H1 (cell line): ENCODE measurements around the gene MBOAT1. TPM values are rescaled to one million over a fixed set of nuclear protein-coding genes. Genes with fewer than 3 reads are reported as not detected.

ENCODE experiments used
- CTCF ChIA-PET: fragments of 300-600 bp; sonication (Branson Sonifier 250); formaldehyde crosslinking; loops from one replicate; lab custom pipeline; 2021; ENCODE audit not compliant: partially characterized antibody; lab: Charles Lee
- POLR2A ChIA-PET: fragments of 300-600 bp; sonication (Branson Sonifier 250); formaldehyde crosslinking; loops from one replicate; lab custom pipeline; 2021; ENCODE audit warnings: inconsistent platforms; ENCODE audit not compliant: partially characterized antibody; lab: Charles Lee
- DNase-seq, 2 experiments: peaks; one replicate each; pipeline versions ENCODE4 v3.0.0 to v3.0.0-alpha.2; 2010 to 2022; ENCODE audit warnings: low spot score in 2 of 2, low read depth in 1 of 2, mixed read lengths in 1 of 2
- FAIRE-seq: peaks from 2 replicates; lab custom pipeline; 2011; peaks lifted over from hg19 to GRCh38; lab: Jason Lieb, UNC
- H2AFZ ChIP-seq: 2 replicates; pipeline ENCODE4 v1.8.1; 2012; ENCODE audit warnings: low read length, inconsistent platforms
- H2AK5ac ChIP-seq: 2 replicates; pipeline ENCODE4 v1.6.1; 2013; ENCODE audit warnings: low read depth, low read length
- H2BK120ac ChIP-seq: replicated peaks from 2 replicates; pipeline ENCODE3; 2013; ENCODE audit warnings: low read depth, low read length, inconsistent platforms
- H2BK12ac ChIP-seq: 2 replicates; pipeline ENCODE4 v1.6.1; 2013; ENCODE audit warnings: low read depth, low read length
- H2BK15ac ChIP-seq: 2 replicates; pipeline ENCODE4 v1.6.1; 2013; ENCODE audit warnings: low read length
- H2BK20ac ChIP-seq: 2 replicates; pipeline ENCODE4 v1.6.1; 2013; ENCODE audit warnings: low read length
- H2BK5ac ChIP-seq: 2 replicates; pipeline ENCODE4 v1.6.1; 2013; ENCODE audit warnings: low read depth, low read length
- H3K14ac ChIP-seq: 2 replicates; pipeline ENCODE4 v1.6.1; 2013; ENCODE audit warnings: inconsistent platforms; ENCODE audit not compliant: insufficient read length
- H3K18ac ChIP-seq: 2 replicates; pipeline ENCODE4 v1.6.1; 2013; ENCODE audit warnings: low read length; ENCODE audit errors: extremely low read depth
- H3K23ac ChIP-seq: 2 replicates; pipeline ENCODE4 v1.6.1; 2013; ENCODE audit warnings: inconsistent platforms; ENCODE audit not compliant: insufficient read length
- H3K23me2 ChIP-seq: 2 replicates; pipeline ENCODE4 v1.6.1; 2013; ENCODE audit warnings: low read depth, low read length
- H3K27ac ChIP-seq: 2 replicates; pipeline ENCODE4 v1.6.1; 2011; ENCODE audit warnings: low read depth, low read length, inconsistent platforms
- H3K27me3 ChIP-seq, 4 experiments: replicated peaks in 1 of 4; 1 replicate in 1 of 4; 2 replicates in 3 of 4; pipeline versions ENCODE4 v1.6.1 to v1.8.1; 2011 to 2013; ENCODE audit warnings: low read length in 3 of 4, mild to moderate bottlenecking in 3 of 4, inconsistent platforms in 2 of 4, mixed read lengths in 2 of 4, moderate library complexity in 1 of 4; ENCODE audit not compliant: control insufficient read depth in 3 of 4, insufficient read depth in 3 of 4; ENCODE audit errors: extremely low read depth in 1 of 4
- H3K36me3 ChIP-seq, 4 experiments: 2 replicates each; pipeline versions ENCODE4 v1.6.1 to v1.8.1; 2011 to 2013; ENCODE audit warnings: mild to moderate bottlenecking in 4 of 4, low read length in 3 of 4, moderate library complexity in 2 of 4, control low read depth in 1 of 4, inconsistent platforms in 1 of 4; ENCODE audit not compliant: insufficient read depth in 4 of 4, control insufficient read depth in 2 of 4
- H3K4ac ChIP-seq: replicated peaks from 2 replicates; pipeline ENCODE3; 2013; ENCODE audit warnings: low read length, low read depth, mixed read lengths, inconsistent platforms; ENCODE audit not compliant: insufficient read length
- H3K4me1 ChIP-seq, 4 experiments: replicated peaks in 1 of 4; 1 replicate in 1 of 4; 2 replicates in 3 of 4; pipeline versions ENCODE4 v1.6.1 to v1.8.1; 2011 to 2013; ENCODE audit warnings: low read length in 3 of 4, inconsistent platforms in 2 of 4, mixed read lengths in 1 of 4; ENCODE audit not compliant: insufficient read depth in 4 of 4, control insufficient read depth in 3 of 4
- H3K4me2 ChIP-seq, 2 experiments: 2 replicates each; pipeline versions ENCODE4 v1.6.1 to v1.8.1; 2011 to 2013; ENCODE audit warnings: low read depth in 2 of 2, low read length in 2 of 2, control low read depth in 1 of 2, inconsistent platforms in 1 of 2, mild to moderate bottlenecking in 1 of 2; ENCODE audit not compliant: insufficient read depth in 1 of 2
- H3K4me3 ChIP-seq, 4 experiments: fragments of 200-600, 300-600 bp in 1 of 4; sonication (generic), shearing (Covaris generic), sonication (Bioruptor Twin) in 1 of 4; 2 replicates each; pipeline versions ENCODE4 v1.5.1 to v1.8.1; 2011 to 2016; ENCODE audit warnings: low read length in 4 of 4, low read depth in 3 of 4, control low read depth in 2 of 4, inconsistent platforms in 2 of 4, mild to moderate bottlenecking in 2 of 4, mixed read lengths in 1 of 4, moderate library complexity in 1 of 4; ENCODE audit not compliant: insufficient read depth in 2 of 4; ENCODE audit errors: extremely low read depth in 1 of 4
- H3K56ac ChIP-seq: replicated peaks from 2 replicates; pipeline ENCODE3; 2013; ENCODE audit warnings: low read depth, mild to moderate bottlenecking, mixed read lengths, low read length, inconsistent platforms; ENCODE audit not compliant: insufficient read length
- H3K79me1 ChIP-seq: 2 replicates; pipeline ENCODE4 v1.6.1; 2013; ENCODE audit warnings: low read depth, low read length, control low read depth
- H3K79me2 ChIP-seq, 2 experiments: 2 replicates each; pipeline versions ENCODE4 v1.6.1 to v1.8.1; 2012 to 2013; ENCODE audit warnings: low read length in 2 of 2, mild to moderate bottlenecking in 2 of 2, inconsistent platforms in 1 of 2; ENCODE audit not compliant: insufficient read depth in 2 of 2, control insufficient read depth in 1 of 2
- H3K9ac ChIP-seq, 4 experiments: replicated peaks in 1 of 4; 1 replicate in 1 of 4; 2 replicates in 3 of 4; pipeline versions ENCODE4 v1.6.1 to v1.8.1; 2011 to 2013; ENCODE audit warnings: low read depth in 3 of 4, low read length in 3 of 4, control low read depth in 2 of 4, mild to moderate bottlenecking in 2 of 4, moderate library complexity in 2 of 4, inconsistent platforms in 1 of 4; ENCODE audit errors: extremely low read depth in 1 of 4
- H3K9me3 ChIP-seq, 2 experiments: 2 replicates each; pipeline versions ENCODE4 v1.6.1 to v1.8.1; 2012 to 2013; ENCODE audit warnings: mild to moderate bottlenecking in 2 of 2, moderate library complexity in 2 of 2, control low read depth in 1 of 2, inconsistent platforms in 1 of 2, low read depth in 1 of 2, low read length in 1 of 2, mixed read lengths in 1 of 2; ENCODE audit not compliant: insufficient read depth in 2 of 2
- H4K20me1 ChIP-seq, 2 experiments: replicated peaks in 1 of 2; 2 replicates each; pipeline versions ENCODE3 to v1.8.1; 2011 to 2013; ENCODE audit warnings: inconsistent platforms in 2 of 2, low read length in 2 of 2, mild to moderate bottlenecking in 1 of 2; ENCODE audit not compliant: insufficient read depth in 2 of 2, control insufficient read depth in 1 of 2
- H4K5ac ChIP-seq: 2 replicates; pipeline ENCODE4 v1.6.1; 2013; ENCODE audit warnings: low read length, low read depth, mixed read lengths, inconsistent platforms; ENCODE audit not compliant: insufficient read length
- H4K8ac ChIP-seq: 2 replicates; pipeline ENCODE4 v1.8.0; 2013; ENCODE audit warnings: mild to moderate bottlenecking, moderate library complexity, low read length, inconsistent platforms; ENCODE audit not compliant: insufficient read depth; ENCODE audit errors: extremely low read depth
- H4K91ac ChIP-seq: replicated peaks from 2 replicates; pipeline ENCODE3; 2013; ENCODE audit warnings: low read length, mixed read lengths, inconsistent platforms; ENCODE audit not compliant: insufficient read length
- ATF3 ChIP-seq: IDR thresholded peaks from 2 replicates; pipeline ENCODE4 v1.6.1; 2011; ENCODE audit warnings: low read depth, mild to moderate bottlenecking, low read length; ENCODE audit not compliant: insufficient read depth
- CREB1 ChIP-seq: IDR thresholded peaks from 2 replicates; pipeline ENCODE4 v1.6.1; 2012; ENCODE audit warnings: inconsistent platforms
- EGR1 ChIP-seq: IDR thresholded peaks from 2 replicates; pipeline ENCODE4 v1.6.1; 2011; ENCODE audit warnings: low read depth, low read length, borderline replicate concordance
- EZH2 ChIP-seq: fragments of 200-600 bp; sonication (generic); IDR thresholded peaks from 2 replicates; pipeline ENCODE4 v1.7.1; 2012; ENCODE audit warnings: low read depth, mild to moderate bottlenecking, moderate library complexity, low read length, inconsistent platforms; ENCODE audit not compliant: severe bottlenecking
- GTF2F1 ChIP-seq: IDR thresholded peaks from 2 replicates; pipeline ENCODE4 v1.6.1; 2012; ENCODE audit warnings: low read depth, low read length, improper control_type of control experiment, borderline replicate concordance
- JUND ChIP-seq: IDR thresholded peaks from 2 replicates; pipeline ENCODE4 v1.6.1; 2011; ENCODE audit warnings: mild to moderate bottlenecking, improper control_type of control experiment, low read length
- POLR2A ChIP-seq, 2 experiments: IDR thresholded peaks; 1 replicate in 1 of 2; 2 replicates in 1 of 2; pipeline ENCODE4 v1.6.1; 2011; ENCODE audit warnings: low read depth in 2 of 2, low read length in 2 of 2, mild to moderate bottlenecking in 2 of 2; ENCODE audit errors: control extremely low read depth in 1 of 2
- RBBP5 ChIP-seq: IDR thresholded peaks from 2 replicates; pipeline ENCODE4 v1.7.1; 2012; ENCODE audit warnings: low read depth, mild to moderate bottlenecking, inconsistent platforms, low read length, moderate library complexity, borderline replicate concordance
- RFX5 ChIP-seq: IDR thresholded peaks from 2 replicates; pipeline ENCODE4 v1.6.1; 2011; ENCODE audit warnings: low read depth, low read length, improper control_type of control experiment, borderline replicate concordance
- RXRA ChIP-seq: IDR thresholded peaks from 2 replicates; pipeline ENCODE4 v1.6.1; 2011; ENCODE audit warnings: low read depth, mild to moderate bottlenecking, low read length, moderate library complexity; ENCODE audit not compliant: insufficient read depth
- SP4 ChIP-seq: IDR thresholded peaks from 2 replicates; pipeline ENCODE4 v1.6.1; 2012; ENCODE audit warnings: low read length, inconsistent platforms
- TBP ChIP-seq: IDR thresholded peaks from 2 replicates; pipeline ENCODE4 v1.6.1; 2011; ENCODE audit warnings: low read depth, low read length, improper control_type of control experiment
- USF2 ChIP-seq: IDR thresholded peaks from 2 replicates; pipeline ENCODE4 v1.6.1; 2011; ENCODE audit warnings: low read length, improper control_type of control experiment
- WGBS, 2 experiments: shearing (Covaris generic) in 1 of 2; methylation state at CpG; one replicate each; pipeline versions ENCODE4 v1.1.6 to v1.1.7; 2013 to 2015; ENCODE audit warnings: low lambda C conversion rate in 2 of 2, mixed read lengths in 2 of 2, inconsistent platforms in 1 of 2, low coverage in 1 of 2, missing lambda C conversion rate in 1 of 2; ENCODE audit not compliant: insufficient replicate concordance in 2 of 2, insufficient coverage in 1 of 2, insufficient read length in 1 of 2; ENCODE audit errors: extremely low coverage in 1 of 2, missing lambda C conversion rate in 1 of 2; 5-methylcytosine and 5-hydroxymethylcytosine counted together
- polyA plus RNA-seq, 7 experiments: library from polyadenylated mRNA; depleted of rRNA in 3 of 7; stranded (reverse) in 5 of 7; unstranded in 2 of 7; fragments of >200 nt in 5 of 7; fragments of 200-250 nt in 2 of 7; gene quantifications; 1 replicate in 5 of 7; 2 replicates in 1 of 7; 4 replicates in 1 of 7; pipeline versions ENCODE4 v1.2.1 to v1.2.3, GENCODE V29; 2011 to 2013; ENCODE audit warnings: missing spikeins in 2 of 7, mixed read lengths in 2 of 7
- total RNA-seq: library from RNA; stranded (reverse); fragmentation: NEBNext Ultra II Directional; extraction: Animal tissue kit (Norgen Biotek cat#: 25700); gene quantifications from 2 replicates; pipeline ENCODE4 v1.2.1, GENCODE V29; 2021

Gene MBOAT1
- total and polyA plus RNA-seq, 2 of the 8 experiments (the other 6 are each of a cell fraction or from before 2014, with no cell fraction given): 4.9 to 19.5 TPM

GRCh38 chr6:20070047-20070446 lies 142.2 kb downstream of the MBOAT1 start:
- Histone ChIP-seq H3K4ac (no peak overlapping the region), H3K9ac (no peak overlapping the region), H4K91ac (no peak overlapping the region), H3K4me2 (no peak overlapping the region), H3K79me2 (no peaks in the 10 kb centered on the region), H2BK15ac (no peak overlapping the region), H4K5ac (no peak overlapping the region), H3K14ac (no peak overlapping the region), H2BK20ac (no peak overlapping the region), H2BK12ac (no peak overlapping the region), H3K4me3 (no peak overlapping the region), H3K4me1 (no peaks in the 10 kb centered on the region), H3K36me3 (no peaks in the 10 kb centered on the region), H4K20me1 (no peaks in the 10 kb centered on the region), H3K18ac (no peak overlapping the region), H2BK120ac (no peak overlapping the region), H3K27ac (no peak overlapping the region), H3K23ac (no peak overlapping the region), H4K8ac (no peak overlapping the region), H2AFZ (no peak overlapping the region), H2BK5ac (no peak overlapping the region), H2AK5ac (no peak overlapping the region), H3K56ac (no peak overlapping the region), H3K79me1 (no peaks in the 10 kb centered on the region), H3K9me3 (peaks cover 3 to 8% of the 10 kb centered on the region in 2 experiments; a peak in 2 of 4 replicates), H3K27me3 (no peaks in the 10 kb centered on the region), H3K23me2 (no peaks in the 10 kb centered on the region)
- WGBS, 2 experiments: 84% methylated on average over 3 of the region's 3 CpGs; no CpG with 5 or more reads in 1 of the 2 experiments
- CTCF ChIA-PET: interaction anchor here (0.9 to 1.4 kb wide), 3 partner anchors 8 to 57 kb away, joined by 3 to 5 read pairs (median 4); no protein-coding TSS in a partner anchor
- POLR2A ChIA-PET: no interaction called here
- FAIRE-seq (no peak), DNase-seq (no peak)
- no peak for TF ChIP-seq RXRA
- TF ChIP-seq CREB1: no peak
- no peak for TF ChIP-seq EZH2
- TF ChIP-seq SP4: no peak
- TF ChIP-seq RBBP5: no peak
- TF ChIP-seq RFX5: no peak
- no peak for TF ChIP-seq GTF2F1
- no peak for TF ChIP-seq POLR2A (IDR thresholded peaks at IDR 0.05; ENCODE audit: control extremely low read depth in 1 of 2, low read depth in 2 of 2, low read length in 2 of 2)
- TF ChIP-seq ATF3: no peak
- no peak for TF ChIP-seq TBP
- TF ChIP-seq EGR1: no peak
- no peak for TF ChIP-seq USF2
- TF ChIP-seq JUND: no peak
